Measurements from ENCODE around the gene CCDC102A. TPM values are rescaled to one million over a fixed set of nuclear protein-coding genes. Genes with fewer than 3 reads are reported as not detected.
A peak's percentile ranks its signal among the peaks of the same experiment; 100 is the strongest.

Gene CCDC102A
- total RNA-seq, 1 donor from 2014 or later: 13.7 TPM

GRCh38 chr16:57462978-57463362 lies 73.4 kb downstream of the CCDC102A start:
- Histone ChIP-seq H3K36me3 (peaks cover 33 to 63% of the 10 kb centered on the region in 2 donors), H3K4me1 (peaks cover 5 to 18% of the 10 kb centered on the region in 2 donors), H3K9me3 (no peaks in the 10 kb centered on the region), H3K27ac (peak overlapping the region; percentile 79 to 96), H3K4me3 (peak overlapping the region; percentile 88 to 100), H3K27me3 (no peaks in the 10 kb centered on the region)
- TF ChIP-seq, protein P1, sequence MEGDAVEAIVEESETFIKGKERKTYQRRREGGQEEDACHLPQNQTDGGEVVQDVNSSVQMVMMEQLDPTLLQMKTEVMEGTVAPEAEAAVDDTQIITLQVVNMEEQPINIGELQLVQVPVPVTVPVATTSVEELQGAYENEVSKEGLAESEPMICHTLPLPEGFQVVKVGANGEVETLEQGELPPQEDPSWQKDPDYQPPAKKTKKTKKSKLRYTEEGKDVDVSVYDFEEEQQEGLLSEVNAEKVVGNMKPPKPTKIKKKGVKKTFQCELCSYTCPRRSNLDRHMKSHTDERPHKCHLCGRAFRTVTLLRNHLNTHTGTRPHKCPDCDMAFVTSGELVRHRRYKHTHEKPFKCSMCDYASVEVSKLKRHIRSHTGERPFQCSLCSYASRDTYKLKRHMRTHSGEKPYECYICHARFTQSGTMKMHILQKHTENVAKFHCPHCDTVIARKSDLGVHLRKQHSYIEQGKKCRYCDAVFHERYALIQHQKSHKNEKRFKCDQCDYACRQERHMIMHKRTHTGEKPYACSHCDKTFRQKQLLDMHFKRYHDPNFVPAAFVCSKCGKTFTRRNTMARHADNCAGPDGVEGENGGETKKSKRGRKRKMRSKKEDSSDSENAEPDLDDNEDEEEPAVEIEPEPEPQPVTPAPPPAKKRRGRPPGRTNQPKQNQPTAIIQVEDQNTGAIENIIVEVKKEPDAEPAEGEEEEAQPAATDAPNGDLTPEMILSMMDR (IDR thresholded peaks at IDR 0.05): no peak
- intact Hi-C loops (cut with DNase I): loop anchor here (1.0 kb wide), 2 partner anchors 16 to 56 kb away; partner anchors contain the start of genes CIAPIN1 and COQ9
- no peak for DNase-seq (ENCODE audit: low spot score in 2 of 2)

DNA sequence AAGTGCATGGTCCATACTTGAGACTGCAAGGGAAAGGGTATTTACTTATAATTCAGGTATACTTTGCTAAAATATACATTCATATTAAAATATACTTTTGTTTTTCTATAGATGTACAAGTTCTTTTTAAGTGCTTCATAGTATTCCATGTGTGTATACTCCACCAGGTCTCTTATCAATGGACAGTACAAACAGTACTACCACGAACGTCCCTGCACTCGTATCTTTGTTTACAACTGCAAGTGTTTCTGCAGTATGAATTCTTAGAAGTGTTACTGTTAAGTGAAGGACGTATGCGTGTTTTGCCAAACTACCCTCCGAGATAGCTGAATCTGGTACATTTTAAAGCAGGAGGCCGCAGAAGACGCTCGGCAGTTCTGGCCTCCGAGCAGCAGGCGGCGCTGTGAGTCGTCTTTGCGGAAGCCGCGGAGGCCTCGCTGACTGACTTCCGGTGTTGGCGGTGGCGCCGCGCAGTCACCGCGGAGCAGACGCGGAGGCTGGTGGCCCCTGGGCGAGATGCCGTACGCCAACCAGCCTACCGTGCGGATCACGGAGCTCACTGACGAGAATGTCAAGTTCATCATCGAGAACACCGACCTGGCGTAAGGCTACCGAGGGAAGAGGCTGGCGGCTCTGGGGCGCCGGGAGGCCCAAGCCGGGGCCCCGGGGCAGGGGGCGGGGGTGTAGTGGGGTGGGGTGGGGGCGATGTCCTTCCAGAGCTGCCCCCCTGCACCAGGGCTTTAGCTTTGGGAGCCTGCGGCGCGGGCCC lies 74.0 kb downstream of the CCDC102A start, which contains the start of gene POLR2C:
POLR2C (plus strand) TSS at position 471 of the 769 bp plus-strand sequence; CDS start at position 517, 46 bp downstream.
- H3K36me3 ChIP-seq: peaks cover 36 to 66% of the 10 kb centered on the region in 2 donors
- DNase-seq (ENCODE audit: low spot score in 2 of 2): peak in 1 of 2 donors; percentile 93
- intact Hi-C loops (cut with DNase I): loop anchor here (1.0 kb wide), 2 partner anchors 15 to 57 kb away; partner anchors contain the start of genes CIAPIN1 and COQ9
- H3K4me1 ChIP-seq: peaks cover 5 to 18% of the 10 kb centered on the region in 2 donors
- H3K4me3 ChIP-seq: peak within 1 kb of the TSS; percentile 88 to 100
- TF ChIP-seq, protein P1 (IDR thresholded peaks at IDR 0.05): peak; percentile 96 to 97 (median 97)
- no peaks in the 10 kb centered on the region for H3K9me3 ChIP-seq
- H3K27ac ChIP-seq: peak within 1 kb of the TSS; percentile 79 to 96
- no peaks in the 10 kb centered on the region for H3K27me3 ChIP-seq

Other genes with a start within 250 kb of the CCDC102A start
- not detected for gene CCL22, start 177.8 kb downstream of the CCDC102A start, total RNA-seq
- gene CX3CL1, start 164.1 kb downstream of the CCDC102A start, total RNA-seq: 251 TPM
- gene CCL17, start 131.8 kb downstream of the CCDC102A start, total RNA-seq: not detected
- gene CIAPIN1, start 89.2 kb downstream of the CCDC102A start, total RNA-seq: 28.7 TPM
- 35.7 TPM for gene COQ9, start 89.1 kb downstream of the CCDC102A start, total RNA-seq
- gene POLR2C, start 73.9 kb downstream of the CCDC102A start, total RNA-seq: 110 TPM
- gene DOK4, start 50.1 kb downstream of the CCDC102A start, total RNA-seq: 40.2 TPM
- not detected for gene ADGRG5, start 6.1 kb upstream of the CCDC102A start, total RNA-seq
- 343 TPM for gene ADGRG1, start 92.1 kb upstream of the CCDC102A start, total RNA-seq
- gene ADGRG3, start 131.7 kb upstream of the CCDC102A start, total RNA-seq: not detected
- gene DRC7, start 158.2 kb upstream of the CCDC102A start, total RNA-seq: not detected
- gene KATNB1, start 199.2 kb upstream of the CCDC102A start, total RNA-seq: 35.3 TPM